GM12878 (cell line): ENCODE data around the gene SCAND1. TPM values are rescaled to one million over a fixed set of nuclear protein-coding genes. Genes with fewer than 3 reads are reported as not detected.

Source experiments
- ATAC-seq: fragments of 200-7000 bp; cut with Tn5 transposase; 3 replicates; pipeline ENCODE4 v1.9.1; 2020; ENCODE audit warnings: mild to moderate bottlenecking, moderate library complexity
- BruUV-seq: library from RNA; stranded (reverse); fragments of 400-500 nt; replicated peaks from 2 replicates; lab custom pipeline; 2021; lab: Mats Ljungman, UMichigan
- CTCF ChIA-PET: fragments of 300-600 bp; sonication (Branson Sonifier 250); formaldehyde crosslinking; extraction: SDS; loops from one replicate; lab custom pipeline; 2021; ENCODE audit warnings: inconsistent platforms; lab: Yijun Ruan, JAX
- POLR2A ChIA-PET: fragments of 350-600 bp; formaldehyde crosslinking; extraction: SDS; loops from one replicate; lab custom pipeline; 2021; ENCODE audit warnings: inconsistent platforms; lab: Charles Lee
- RAD21 ChIA-PET: fragments of 300-600 bp; sonication (Branson Sonifier 250); formaldehyde crosslinking; loops from one replicate; lab custom pipeline; 2023; ENCODE audit warnings: antibody characterized with exemption; ENCODE audit not compliant: unreplicated experiment; lab: Charles Lee
- SMC1A ChIA-PET: fragments of 300-600 bp; sonication (Branson Sonifier 250); formaldehyde crosslinking; loops from one replicate; lab custom pipeline; 2023; ENCODE audit not compliant: unreplicated experiment, uncharacterized antibody; lab: Charles Lee
- DNase-seq: peaks from one replicate; pipeline ENCODE4 v3.0.0-alpha.2; 2011; ENCODE audit warnings: low read depth, low spot score
- FAIRE-seq: peaks from 3 replicates; lab custom pipeline; 2011; peaks lifted over from hg19 to GRCh38; lab: Jason Lieb, UNC
- H2AFZ ChIP-seq: 2 replicates; pipeline ENCODE4 v1.6.0; 2011; ENCODE audit warnings: low read depth, low read length, control low read depth; ENCODE audit not compliant: control insufficient read depth
- H3K27ac ChIP-seq: 2 replicates; pipeline ENCODE4 v1.5.1; 2011; ENCODE audit warnings: control low read depth; ENCODE audit not compliant: control insufficient read depth, insufficient read depth
- H3K27me3 ChIP-seq, 2 experiments: replicated peaks in 1 of 2; 2 replicates each; pipeline versions ENCODE4 v1.6.0 to v1.6.1; 2011; ENCODE audit warnings: low read length in 1 of 2; ENCODE audit not compliant: control insufficient read depth in 2 of 2, insufficient read depth in 2 of 2
- H3K36me3 ChIP-seq, 2 experiments: 2 replicates each; pipeline ENCODE4 v1.5.1; 2011; ENCODE audit warnings: low read length in 1 of 2; ENCODE audit not compliant: control insufficient read depth in 2 of 2, insufficient read depth in 2 of 2
- H3K4me1 ChIP-seq: 2 replicates; pipeline ENCODE4 v1.6.1; 2011; ENCODE audit warnings: mild to moderate bottlenecking, low read length, moderate library complexity, mixed read lengths; ENCODE audit not compliant: control insufficient read depth, insufficient read depth
- H3K4me2 ChIP-seq: 2 replicates; pipeline ENCODE4 v1.6.0; 2011; ENCODE audit warnings: control low read depth; ENCODE audit not compliant: control insufficient read depth, insufficient read depth
- H3K4me3 ChIP-seq: fragments of 200-600 bp; sonication (generic); 2 replicates; pipeline ENCODE4 v1.5.1; 2016
- H3K79me2 ChIP-seq: 2 replicates; pipeline ENCODE4 v1.6.0; 2011; ENCODE audit warnings: low read length; ENCODE audit not compliant: control insufficient read depth, insufficient read depth
- H3K9ac ChIP-seq: 2 replicates; pipeline ENCODE4 v1.8.0; 2011; ENCODE audit warnings: low read length, control low read depth, mixed read lengths; ENCODE audit not compliant: control insufficient read depth, insufficient read depth
- H3K9me3 ChIP-seq: replicated peaks from 3 replicates; pipeline ENCODE4 v1.5.1; 2011; ENCODE audit warnings: mild to moderate bottlenecking, low read length; ENCODE audit not compliant: control insufficient read depth, insufficient read depth
- H4K20me1 ChIP-seq: 2 replicates; pipeline ENCODE4 v1.6.0; 2011; ENCODE audit not compliant: control insufficient read depth, insufficient read depth
- BHLHE40 ChIP-seq, 2 experiments: fragments of 450-650 bp in 1 of 2; IDR thresholded peaks; 2 replicates each; pipeline ENCODE4 v1.6.1; 2011 to 2017; ENCODE audit warnings: low read depth in 2 of 2, borderline replicate concordance in 1 of 2, improper control_type of control experiment in 1 of 2, low read length in 1 of 2, mild to moderate bottlenecking in 1 of 2
- CBFB ChIP-seq: IDR thresholded peaks from 2 replicates; pipeline ENCODE4 v1.6.1; 2016; ENCODE audit warnings: antibody characterized with exemption, low read depth
- EGR1 ChIP-seq, 2 experiments: IDR thresholded peaks; 1 replicate in 1 of 2; 2 replicates in 1 of 2; pipeline ENCODE4 v1.6.1; 2011 to 2012; ENCODE audit warnings: low read depth in 2 of 2, low read length in 2 of 2, borderline replicate concordance in 1 of 2, mild to moderate bottlenecking in 1 of 2, moderate library complexity in 1 of 2
- PAX8 ChIP-seq: fragments of 450-650 bp; IDR thresholded peaks from 2 replicates; pipeline ENCODE4 v1.6.1; 2017; ENCODE audit warnings: mild to moderate bottlenecking, moderate library complexity
- ZSCAN29 ChIP-seq: fragments of 450-650 bp; IDR thresholded peaks from 2 replicates; pipeline ENCODE4 v1.6.1; 2017; ENCODE audit warnings: mild to moderate bottlenecking, moderate library complexity
- WGBS: methylation state at CpG from one replicate; pipeline ENCODE4 v1.1.6; 2016; ENCODE audit warnings: low lambda C conversion rate; ENCODE audit not compliant: insufficient replicate concordance, insufficient coverage; ENCODE audit errors: missing lambda C conversion rate; 5-methylcytosine and 5-hydroxymethylcytosine counted together
- in situ Hi-C: fragments of 300-500 bp; cut with MboI; formaldehyde crosslinking; loops from 9 replicates; pipeline ENCODE4 v1.14.3; 2018; ENCODE audit warnings: mixed read lengths
- intact Hi-C: fragments of 100-400 bp; cut with micrococcal nuclease; formaldehyde crosslinking; loops from one replicate; pipeline ENCODE4 v1.14.2; 2022; ENCODE audit not compliant: unreplicated experiment
- polyA plus RNA-seq, 11 experiments: library from polyadenylated mRNA; depleted of rRNA in 4 of 11; unstranded in 6 of 11; stranded (reverse) in 5 of 11; fragments of >200 nt; fragmentation: Nextera tagmentation in 4 of 11; fragmentation: Illumina TruSeq in 1 of 11; extraction: Ambion mirVana in 4 of 11; extraction: Trizol in 1 of 11; gene quantifications; 1 replicate in 1 of 11; 2 replicates in 10 of 11; pipeline versions ENCODE4 v1.2.1 to v1.2.3, GENCODE V29; 2011 to 2016; ENCODE audit warnings: inconsistent platforms in 2 of 11, missing spikeins in 2 of 11, low read depth in 1 of 11
- total RNA-seq, 4 experiments: library from RNA; depleted of rRNA in 3 of 4; stranded (reverse); fragments of >200 nt in 3 of 4; fragmentation: Illumina TruSeq in 1 of 4; extraction: Trizol in 1 of 4; gene quantifications; 2 replicates each; pipeline versions ENCODE4 v1.2.1 to v1.2.3, GENCODE V29; 2013 to 2021
- TF ChIP-seq, protein P1 (sequence below): IDR thresholded peaks from 2 replicates; pipeline ENCODE4 v1.6.1; 2012; ENCODE audit warnings: low read depth, low read length, improper control_type of control experiment
- TF ChIP-seq, protein P2 (sequence below): fragments of 450-650 bp; formaldehyde crosslinking; IDR thresholded peaks from 2 replicates; pipeline ENCODE4 v1.4.0; 2022; ENCODE audit warnings: mild to moderate bottlenecking, moderate library complexity
- TF ChIP-seq, protein P3 (sequence below), 3 experiments: IDR thresholded peaks in 2 of 3; conservative IDR thresholded peaks in 1 of 3; 2 replicates each; pipeline ENCODE4 v1.5.1; 2011; ENCODE audit warnings: low read depth in 3 of 3, low read length in 3 of 3, mild to moderate bottlenecking in 3 of 3, control low read depth in 2 of 3, moderate library complexity in 2 of 3, inconsistent platforms in 1 of 3, mixed read lengths in 1 of 3; ENCODE audit not compliant: control insufficient read depth in 2 of 3, insufficient read depth in 1 of 3; ENCODE audit errors: extremely low read depth in 1 of 3

The SCAND1 gene
- total and polyA plus RNA-seq, 10 of the 15 experiments (the other 5 are each of a cell fraction or from before 2014, with no cell fraction given) = 0.08 to 117 (median 25.9) TPM

DNA sequence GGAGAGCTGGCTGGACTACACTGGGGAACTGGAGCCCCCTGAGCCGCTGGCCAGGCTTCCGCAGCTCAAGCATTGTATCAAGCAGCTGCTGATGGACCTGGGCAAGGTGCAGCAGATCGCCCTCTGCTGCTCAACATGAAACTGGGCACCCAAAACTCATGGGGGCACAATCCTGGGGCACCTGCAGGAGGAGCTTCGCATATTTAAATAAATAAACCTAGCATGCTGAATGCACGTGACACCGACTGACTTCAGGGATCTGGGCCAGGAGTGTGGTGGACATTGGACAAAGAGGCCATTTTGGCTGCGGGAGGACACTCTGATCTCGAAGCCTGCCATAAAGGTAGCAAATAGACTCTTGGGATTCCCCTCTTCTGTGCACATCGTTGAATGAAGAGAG lies 6.8 kb downstream of the SCAND1 start:
- ATAC-seq = peak; percentile 70
- FAIRE-seq = no peak
- no peak overlapping the region for H3K4me3 ChIP-seq
- 69% methylated on average over 9 of the region's 9 CpGs for WGBS
- intact Hi-C loops = no loop called here
- H3K79me2 ChIP-seq = peaks cover 8% of the 10 kb centered on the region
- no peak overlapping the region for H3K27ac ChIP-seq
- H3K36me3 ChIP-seq = peaks cover 3 to 5% of the 10 kb centered on the region in 2 experiments; a peak in 3 of 4 replicates
- no TSS peak for BruUV-seq
- H4K20me1 ChIP-seq = no peaks in the 10 kb centered on the region
- H3K9ac ChIP-seq = no peak overlapping the region
- H3K27me3 ChIP-seq = no peaks in the 10 kb centered on the region
- no peak for DNase-seq
- no peak overlapping the region for H2AFZ ChIP-seq
- SMC1A ChIA-PET = interaction anchor here (0.6 kb wide), 1 partner anchor 36 kb away, joined by 4 read pairs; no protein-coding TSS in a partner anchor
- in situ Hi-C loops = no loop called here
- no peaks in the 10 kb centered on the region; the same call in 1 of the 2 replicates for H3K4me1 ChIP-seq
- TF ChIP-seq ZSCAN29 (no peak), PAX8 (no peak), EGR1 (IDR thresholded peaks at IDR 0.05; ENCODE audit: borderline replicate concordance in 1 of 2, low read depth in 2 of 2, low read length in 2 of 2) (no peak), CBFB (no peak), BHLHE40 (IDR thresholded peaks at IDR 0.05; ENCODE audit: borderline replicate concordance in 1 of 2, low read depth in 2 of 2, low read length in 1 of 2) (peak in 1 of 2 experiments; percentile 26; a peak in 1 of 4 replicates)
- TF ChIP-seq, protein P1, sequence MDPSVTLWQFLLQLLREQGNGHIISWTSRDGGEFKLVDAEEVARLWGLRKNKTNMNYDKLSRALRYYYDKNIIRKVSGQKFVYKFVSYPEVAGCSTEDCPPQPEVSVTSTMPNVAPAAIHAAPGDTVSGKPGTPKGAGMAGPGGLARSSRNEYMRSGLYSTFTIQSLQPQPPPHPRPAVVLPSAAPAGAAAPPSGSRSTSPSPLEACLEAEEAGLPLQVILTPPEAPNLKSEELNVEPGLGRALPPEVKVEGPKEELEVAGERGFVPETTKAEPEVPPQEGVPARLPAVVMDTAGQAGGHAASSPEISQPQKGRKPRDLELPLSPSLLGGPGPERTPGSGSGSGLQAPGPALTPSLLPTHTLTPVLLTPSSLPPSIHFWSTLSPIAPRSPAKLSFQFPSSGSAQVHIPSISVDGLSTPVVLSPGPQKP = no peak
- TF ChIP-seq, protein P2, sequence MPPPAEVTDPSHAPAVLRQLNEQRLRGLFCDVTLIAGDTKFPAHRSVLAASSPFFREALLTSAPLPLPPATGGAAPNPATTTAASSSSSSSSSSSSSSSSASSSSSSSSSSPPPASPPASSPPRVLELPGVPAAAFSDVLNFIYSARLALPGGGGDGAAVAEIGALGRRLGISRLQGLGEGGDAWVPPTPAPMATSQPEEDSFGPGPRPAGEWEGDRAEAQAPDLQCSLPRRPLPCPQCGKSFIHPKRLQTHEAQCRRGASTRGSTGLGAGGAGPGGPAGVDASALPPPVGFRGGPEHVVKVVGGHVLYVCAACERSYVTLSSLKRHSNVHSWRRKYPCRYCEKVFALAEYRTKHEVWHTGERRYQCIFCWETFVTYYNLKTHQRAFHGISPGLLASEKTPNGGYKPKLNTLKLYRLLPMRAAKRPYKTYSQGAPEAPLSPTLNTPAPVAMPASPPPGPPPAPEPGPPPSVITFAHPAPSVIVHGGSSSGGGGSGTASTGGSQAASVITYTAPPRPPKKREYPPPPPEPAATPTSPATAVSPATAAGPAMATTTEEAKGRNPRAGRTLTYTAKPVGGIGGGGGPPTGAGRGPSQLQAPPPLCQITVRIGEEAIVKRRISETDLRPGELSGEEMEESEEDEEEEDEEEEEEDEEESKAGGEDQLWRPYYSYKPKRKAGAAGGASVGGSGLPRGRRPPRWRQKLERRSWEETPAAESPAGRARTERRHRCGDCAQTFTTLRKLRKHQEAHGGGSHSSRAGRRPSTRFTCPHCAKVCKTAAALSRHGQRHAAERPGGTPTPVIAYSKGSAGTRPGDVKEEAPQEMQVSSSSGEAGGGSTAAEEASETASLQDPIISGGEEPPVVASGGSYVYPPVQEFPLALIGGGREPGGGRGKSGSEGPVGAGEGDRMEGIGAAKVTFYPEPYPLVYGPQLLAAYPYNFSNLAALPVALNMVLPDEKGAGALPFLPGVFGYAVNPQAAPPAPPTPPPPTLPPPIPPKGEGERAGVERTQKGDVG = no peak
- TF ChIP-seq, protein P3, sequence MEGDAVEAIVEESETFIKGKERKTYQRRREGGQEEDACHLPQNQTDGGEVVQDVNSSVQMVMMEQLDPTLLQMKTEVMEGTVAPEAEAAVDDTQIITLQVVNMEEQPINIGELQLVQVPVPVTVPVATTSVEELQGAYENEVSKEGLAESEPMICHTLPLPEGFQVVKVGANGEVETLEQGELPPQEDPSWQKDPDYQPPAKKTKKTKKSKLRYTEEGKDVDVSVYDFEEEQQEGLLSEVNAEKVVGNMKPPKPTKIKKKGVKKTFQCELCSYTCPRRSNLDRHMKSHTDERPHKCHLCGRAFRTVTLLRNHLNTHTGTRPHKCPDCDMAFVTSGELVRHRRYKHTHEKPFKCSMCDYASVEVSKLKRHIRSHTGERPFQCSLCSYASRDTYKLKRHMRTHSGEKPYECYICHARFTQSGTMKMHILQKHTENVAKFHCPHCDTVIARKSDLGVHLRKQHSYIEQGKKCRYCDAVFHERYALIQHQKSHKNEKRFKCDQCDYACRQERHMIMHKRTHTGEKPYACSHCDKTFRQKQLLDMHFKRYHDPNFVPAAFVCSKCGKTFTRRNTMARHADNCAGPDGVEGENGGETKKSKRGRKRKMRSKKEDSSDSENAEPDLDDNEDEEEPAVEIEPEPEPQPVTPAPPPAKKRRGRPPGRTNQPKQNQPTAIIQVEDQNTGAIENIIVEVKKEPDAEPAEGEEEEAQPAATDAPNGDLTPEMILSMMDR (IDR thresholded peaks at IDR 0.05 in 2 of 3, conservative IDR thresholded peaks at IDR 0.05 in 1 of 3; ENCODE audit: control insufficient read depth in 2 of 3, extremely low read depth in 1 of 3, insufficient read depth in 1 of 3, low read depth in 3 of 3, low read length in 3 of 3) = peak; percentile 34 to 41 (median 39); a peak in 5 of 6 replicates
- H3K9me3 ChIP-seq = no peaks in the 10 kb centered on the region
- CTCF ChIA-PET = interaction anchor here (0.9 to 2.0 kb wide), 7 partner anchors 10 to 208 kb away, joined by 3 to 7 read pairs (median 3); no protein-coding TSS in a partner anchor
- RAD21 ChIA-PET = no interaction called here
- POLR2A ChIA-PET = no interaction called here
- H3K4me2 ChIP-seq = no peak overlapping the region
